SK-N-MC (cell line): ENCODE results near the gene MYO15A.

Experiments used
- DNase-seq: peaks from one replicate; pipeline ENCODE4 v3.0.0-alpha.2; 2011; ENCODE audit warnings: low read depth, low spot score
- H3K27ac ChIP-seq: fragments of 200-600 bp; sonication (generic); 2 replicates; pipeline ENCODE4 v1.5.1; 2016; ENCODE audit warnings: mixed run types
- H3K36me3 ChIP-seq: fragments of 200-600 bp; sonication (generic); 2 replicates; pipeline ENCODE4 v1.6.1; 2017; ENCODE audit warnings: antibody characterized with exemption, low read length, mixed read lengths; ENCODE audit not compliant: insufficient read depth
- H3K4me3 ChIP-seq: fragments of 200-600 bp; sonication (generic); 2 replicates; pipeline ENCODE4 v1.5.1; 2016
- H3K9ac ChIP-seq: fragments of 200-600 bp; sonication (generic); 2 replicates; pipeline ENCODE4 v1.8.0; 2017; ENCODE audit warnings: mixed run types, mixed read lengths; ENCODE audit not compliant: insufficient read length
- H3K9me3 ChIP-seq: fragments of 200-600 bp; sonication (generic); 2 replicates; pipeline ENCODE4 v1.6.1; 2017; ENCODE audit warnings: low read depth, mild to moderate bottlenecking, antibody characterized with exemption, low read length, moderate library complexity, mixed read lengths
- POLR2AphosphoS5 ChIP-seq: IDR thresholded peaks from 2 replicates; pipeline ENCODE4 v1.6.1; 2012; ENCODE audit warnings: mild to moderate bottlenecking, low read depth, low read length, borderline replicate concordance

Gene MYO15A

DNA sequence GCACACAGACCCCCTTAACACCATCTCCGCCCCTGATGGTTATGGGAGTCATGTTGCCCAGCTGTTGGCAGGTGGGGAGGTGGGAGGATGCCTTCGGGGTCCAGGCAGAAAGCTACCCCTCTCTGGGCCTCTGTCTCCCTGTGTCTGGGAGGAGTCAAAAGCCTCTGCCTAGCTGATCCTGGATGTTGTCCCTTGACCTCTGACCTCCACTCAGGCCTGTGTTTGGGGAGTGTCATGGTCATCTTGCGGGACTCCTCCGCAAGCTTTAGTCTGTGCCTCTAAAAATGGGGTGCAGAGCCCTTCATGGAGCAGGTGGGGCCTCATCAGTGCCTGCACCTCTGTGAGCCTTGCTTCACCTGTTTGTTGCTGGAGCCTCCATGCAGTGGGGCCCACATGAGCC is 120.7 kb downstream of the MYO15A start:
- H3K9ac ChIP-seq = no peak overlapping the region
- no peak for DNase-seq
- H3K9me3 ChIP-seq = no peaks in the 10 kb centered on the region
- H3K27ac ChIP-seq = no peak overlapping the region
- H3K36me3 ChIP-seq = no peaks in the 10 kb centered on the region
- TF ChIP-seq POLR2AphosphoS5 = no peak
- H3K4me3 ChIP-seq = no peak overlapping the region
